GM20000 (cell line): ENCODE data around the gene CEP57L1.

Experiments used
- DNase-seq: peaks from one replicate; pipeline ENCODE4 v3.0.0; 2012; ENCODE audit warnings: low spot score
- TF ChIP-seq, protein P1 (sequence below): IDR thresholded peaks from 2 replicates; pipeline ENCODE4 v1.5.1; 2012; ENCODE audit warnings: mild to moderate bottlenecking, control low read depth; ENCODE audit errors: extremely low read depth, missing control alignments

Gene CEP57L1

DNA sequence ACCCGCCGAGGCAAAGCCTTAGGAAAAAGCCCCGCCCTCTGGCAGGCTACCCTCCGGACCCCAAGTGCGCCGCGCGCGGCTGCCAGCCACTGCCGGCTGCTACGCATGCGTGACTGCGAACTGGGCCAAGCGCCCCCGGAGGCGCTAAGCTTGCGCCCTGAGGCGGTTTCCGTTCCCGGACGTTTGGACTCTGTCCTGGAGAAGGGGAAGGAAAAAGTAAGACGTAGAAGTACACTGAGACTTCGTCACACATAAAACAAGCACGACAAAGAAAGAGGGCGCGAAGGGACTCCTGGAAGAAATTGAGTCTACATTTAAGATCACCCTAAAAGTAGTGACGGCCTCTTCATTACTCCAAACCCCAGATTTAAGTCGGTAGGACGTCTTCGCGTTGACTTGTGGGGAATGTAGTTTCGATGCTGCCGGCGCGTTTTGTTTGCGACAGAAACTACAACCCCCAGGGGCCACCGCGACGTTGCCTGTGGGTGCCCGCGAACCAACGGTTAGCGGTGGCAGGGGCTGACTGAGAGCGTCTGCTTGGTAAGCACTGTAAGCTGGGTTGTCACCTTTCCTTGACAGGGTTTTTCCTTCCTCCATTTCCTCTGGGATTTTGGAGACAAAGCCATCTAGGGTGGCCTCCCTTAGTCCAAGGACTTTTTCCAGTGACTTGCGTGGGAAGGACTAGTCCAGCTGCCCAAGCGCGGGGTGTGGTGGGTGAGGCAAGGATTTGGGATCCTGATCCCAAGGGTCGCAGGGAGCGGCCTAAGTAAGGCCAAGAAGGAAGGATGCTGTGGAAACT is at the start of gene CEP57L1:
Gene CEP57L1 (plus strand): TSS at position 472 of the 799 bp plus-strand sequence. CDS start 49,715 bp downstream, outside the sequence.
- TF ChIP-seq, protein P1, sequence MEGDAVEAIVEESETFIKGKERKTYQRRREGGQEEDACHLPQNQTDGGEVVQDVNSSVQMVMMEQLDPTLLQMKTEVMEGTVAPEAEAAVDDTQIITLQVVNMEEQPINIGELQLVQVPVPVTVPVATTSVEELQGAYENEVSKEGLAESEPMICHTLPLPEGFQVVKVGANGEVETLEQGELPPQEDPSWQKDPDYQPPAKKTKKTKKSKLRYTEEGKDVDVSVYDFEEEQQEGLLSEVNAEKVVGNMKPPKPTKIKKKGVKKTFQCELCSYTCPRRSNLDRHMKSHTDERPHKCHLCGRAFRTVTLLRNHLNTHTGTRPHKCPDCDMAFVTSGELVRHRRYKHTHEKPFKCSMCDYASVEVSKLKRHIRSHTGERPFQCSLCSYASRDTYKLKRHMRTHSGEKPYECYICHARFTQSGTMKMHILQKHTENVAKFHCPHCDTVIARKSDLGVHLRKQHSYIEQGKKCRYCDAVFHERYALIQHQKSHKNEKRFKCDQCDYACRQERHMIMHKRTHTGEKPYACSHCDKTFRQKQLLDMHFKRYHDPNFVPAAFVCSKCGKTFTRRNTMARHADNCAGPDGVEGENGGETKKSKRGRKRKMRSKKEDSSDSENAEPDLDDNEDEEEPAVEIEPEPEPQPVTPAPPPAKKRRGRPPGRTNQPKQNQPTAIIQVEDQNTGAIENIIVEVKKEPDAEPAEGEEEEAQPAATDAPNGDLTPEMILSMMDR = no peak
- DNase-seq = peak; percentile 86

DNA sequence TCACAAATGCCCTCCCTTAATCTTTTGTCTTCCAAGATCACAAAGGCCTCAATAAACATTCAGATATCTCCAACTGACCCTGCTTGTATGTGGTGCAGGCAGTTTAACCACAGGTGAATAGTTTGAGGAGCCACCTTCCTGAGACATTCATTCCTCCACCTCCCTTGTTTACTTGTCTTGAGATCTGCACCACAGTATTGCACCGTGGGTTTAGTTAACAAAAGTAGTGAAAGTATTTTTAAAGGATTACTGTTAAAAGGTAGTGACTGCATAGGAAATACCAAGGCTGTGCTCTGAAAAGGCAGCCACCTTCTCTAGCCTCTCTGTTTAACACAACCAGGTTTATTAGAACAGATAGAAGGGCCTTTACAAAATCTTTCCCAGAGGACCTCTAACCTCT is 47.1 kb upstream of the CEP57L1 start:
- DNase-seq = no peak
- TF ChIP-seq, protein P1 = no peak

DNA sequence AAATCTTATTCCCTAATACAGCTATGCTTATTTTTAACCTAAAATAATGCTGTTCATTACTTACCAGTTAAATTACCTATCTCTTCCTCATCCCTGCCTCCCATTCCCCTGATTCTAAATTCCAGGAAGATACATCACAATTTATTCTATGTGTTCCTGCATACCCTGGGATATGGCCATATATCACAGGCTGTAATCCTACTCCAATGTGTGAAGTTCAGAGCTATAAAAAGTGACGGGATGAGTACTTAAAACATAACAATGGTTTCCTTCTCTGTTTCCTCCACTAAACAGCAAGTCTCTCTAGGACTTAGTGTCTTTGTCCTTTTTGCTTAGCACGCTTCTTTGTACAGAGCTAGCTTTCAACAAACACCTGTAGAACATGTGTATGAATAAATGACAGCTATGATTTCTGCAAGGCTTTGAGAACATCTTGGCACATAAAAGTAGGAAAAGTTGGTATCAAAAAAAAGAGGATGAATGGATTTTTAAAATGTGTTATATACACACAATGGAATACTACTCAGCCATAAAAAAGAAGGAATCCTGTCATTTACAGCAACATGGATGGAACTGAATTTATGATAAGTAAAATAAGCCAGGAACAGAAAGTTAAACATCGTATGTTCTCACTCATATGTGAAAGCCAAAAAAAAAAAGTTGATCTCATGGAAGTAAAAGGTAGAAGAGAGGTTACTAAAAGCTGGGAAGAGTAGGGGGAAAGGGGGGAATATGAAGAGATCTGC is 46.5 kb upstream of the CEP57L1 start:
- TF ChIP-seq, protein P1 = no peak

DNA sequence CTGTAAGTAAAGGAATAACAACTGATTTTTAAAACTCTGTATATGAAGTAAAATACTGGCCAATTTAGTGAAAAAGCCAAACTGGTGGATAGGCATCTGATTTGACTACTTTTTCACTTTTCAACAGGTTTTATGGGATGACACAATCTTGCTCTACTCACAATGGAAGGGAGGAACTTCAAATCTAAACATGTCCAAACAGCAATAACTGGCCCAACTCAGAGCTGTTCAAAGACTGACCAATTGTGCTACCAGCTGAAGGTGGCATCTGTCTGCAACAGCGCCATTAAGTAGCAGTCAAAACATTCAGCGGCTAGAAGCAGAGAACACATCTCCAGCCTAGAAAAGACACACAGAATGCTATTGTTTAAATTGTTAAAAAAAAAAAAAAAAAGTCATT is 45.3 kb upstream of the CEP57L1 start:
- TF ChIP-seq, protein P1 = no peak
- no peak for DNase-seq

More for the DNA sequence above, 46.5 kb upstream of the CEP57L1 start:
- no peak for DNase-seq

DNA sequence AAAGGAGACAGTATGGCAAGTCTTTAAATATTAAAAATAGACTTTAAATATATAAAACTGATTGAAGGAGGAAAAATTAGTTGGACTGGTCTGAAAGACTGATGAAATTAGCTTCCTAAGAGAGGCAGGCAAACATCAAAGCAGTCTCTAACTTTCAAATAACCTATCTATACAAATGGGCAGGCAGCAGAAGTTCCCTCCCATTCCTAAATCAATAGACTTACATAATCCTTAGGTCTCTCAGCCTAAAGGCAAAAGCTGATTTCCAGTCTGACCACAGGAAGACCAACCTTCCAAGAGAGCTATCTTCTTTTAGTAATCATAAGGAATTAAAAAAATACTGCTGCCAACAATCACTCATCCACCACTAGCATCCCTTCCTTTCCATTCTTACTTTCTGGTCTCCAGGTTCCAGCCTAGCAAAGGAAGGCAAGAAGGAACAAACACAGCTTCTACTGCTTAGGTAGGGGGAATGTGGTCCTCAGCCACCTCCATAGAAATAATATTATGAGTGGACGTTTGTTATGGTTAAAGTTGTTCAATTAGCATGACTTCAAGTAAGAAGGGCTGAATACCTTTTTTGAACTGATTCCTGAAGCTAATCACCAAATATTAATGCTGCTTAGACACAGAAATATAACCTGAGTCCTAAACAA is 44.7 kb upstream of the CEP57L1 start:
- no peak for DNase-seq
- TF ChIP-seq, protein P1 = no peak

DNA sequence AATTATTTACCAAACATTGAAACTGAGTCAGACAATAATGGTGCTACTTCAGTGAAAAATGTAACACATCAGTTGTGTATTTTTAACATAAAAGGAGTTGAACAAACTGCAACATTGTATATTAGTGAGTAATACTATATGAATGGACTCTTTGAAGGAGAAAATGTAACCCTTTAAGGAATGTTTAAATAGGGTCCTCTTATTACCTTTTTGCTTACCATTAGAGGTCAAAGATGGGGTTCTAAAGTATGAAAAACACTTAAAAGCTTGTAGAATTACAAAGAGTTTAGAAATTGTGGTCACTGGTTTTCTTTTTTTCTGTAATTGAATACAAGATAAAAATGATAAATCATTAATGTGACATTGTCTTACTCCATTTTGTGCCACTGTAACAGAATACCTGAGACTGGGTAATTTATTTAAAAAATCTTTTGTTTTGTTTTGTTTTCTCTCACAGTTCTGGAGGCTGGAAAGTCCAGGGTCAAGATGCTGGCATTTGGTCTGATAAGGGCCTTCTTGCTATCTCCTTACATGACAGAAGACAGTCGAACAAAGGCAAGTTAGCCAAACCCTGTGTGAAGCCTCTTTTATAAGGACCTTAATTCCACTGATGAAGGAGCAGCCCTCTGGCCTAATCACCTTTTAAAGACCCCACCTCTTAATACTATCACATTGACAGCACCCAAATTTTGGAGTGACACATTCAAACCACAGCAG is 43.8 kb upstream of the CEP57L1 start:
- DNase-seq = no peak
- TF ChIP-seq, protein P1 = no peak
